Neutrophil (primary cell): ENCODE results near the gene MGAT4A.
A peak's percentile ranks its signal among the peaks of the same experiment; 100 is the strongest.

Experiments
- H3K27ac ChIP-seq: fragments of 200-600 bp; sonication (generic); 2 replicates; pipeline ENCODE4 v1.5.1; 2016; ENCODE audit warnings: mild to moderate bottlenecking, moderate library complexity
- H3K27me3 ChIP-seq: fragments of 200-600 bp; sonication (generic); 2 replicates; pipeline ENCODE4 v1.6.0; 2016; ENCODE audit warnings: mild to moderate bottlenecking
- H3K36me3 ChIP-seq: fragments of 200-600 bp; sonication (generic); 2 replicates; pipeline ENCODE4 v1.5.1; 2017
- H3K4me1 ChIP-seq, 2 experiments: fragments of 200-600 bp in 1 of 2; sonication (generic) in 1 of 2; 1 replicate in 1 of 2; 2 replicates in 1 of 2; pipeline versions ENCODE4 v1.5.1 to v1.6.1; 2013 to 2016; ENCODE audit warnings: low read depth in 1 of 2, low read length in 1 of 2, mild to moderate bottlenecking in 1 of 2, moderate library complexity in 1 of 2; ENCODE audit not compliant: control insufficient read depth in 1 of 2, insufficient read depth in 1 of 2
- H3K4me3 ChIP-seq, 2 experiments: fragments of 200-600 bp in 1 of 2; sonication (generic) in 1 of 2; 1 replicate in 1 of 2; 2 replicates in 1 of 2; pipeline ENCODE4 v1.5.1; 2013 to 2016; ENCODE audit warnings: low read depth in 1 of 2, low read length in 1 of 2, mild to moderate bottlenecking in 1 of 2, moderate library complexity in 1 of 2
- H3K9me3 ChIP-seq: fragments of 200-600 bp; sonication (generic); 2 replicates; pipeline ENCODE4 v1.5.1; 2016
- TF ChIP-seq, protein P1 (sequence below): fragments of 200-600 bp; sonication (generic); IDR thresholded peaks from 2 replicates; pipeline ENCODE4 v1.5.1; 2016; ENCODE audit warnings: antibody characterized with exemption

Gene MGAT4A

GRCh38 chr2:98569197-98569793 lies 161.6 kb downstream of the MGAT4A start:
- H3K4me1 ChIP-seq, result peaks cover 0 to 3% of the 10 kb centered on the region in 2 experiments
- no peak overlapping the region for H3K27ac ChIP-seq
- H3K27me3 ChIP-seq, result no peaks in the 10 kb centered on the region
- H3K9me3 ChIP-seq, result no peaks in the 10 kb centered on the region
- no peak overlapping the region for H3K4me3 ChIP-seq
- H3K36me3 ChIP-seq, result peaks cover 100% of the 10 kb centered on the region
- TF ChIP-seq, protein P1, sequence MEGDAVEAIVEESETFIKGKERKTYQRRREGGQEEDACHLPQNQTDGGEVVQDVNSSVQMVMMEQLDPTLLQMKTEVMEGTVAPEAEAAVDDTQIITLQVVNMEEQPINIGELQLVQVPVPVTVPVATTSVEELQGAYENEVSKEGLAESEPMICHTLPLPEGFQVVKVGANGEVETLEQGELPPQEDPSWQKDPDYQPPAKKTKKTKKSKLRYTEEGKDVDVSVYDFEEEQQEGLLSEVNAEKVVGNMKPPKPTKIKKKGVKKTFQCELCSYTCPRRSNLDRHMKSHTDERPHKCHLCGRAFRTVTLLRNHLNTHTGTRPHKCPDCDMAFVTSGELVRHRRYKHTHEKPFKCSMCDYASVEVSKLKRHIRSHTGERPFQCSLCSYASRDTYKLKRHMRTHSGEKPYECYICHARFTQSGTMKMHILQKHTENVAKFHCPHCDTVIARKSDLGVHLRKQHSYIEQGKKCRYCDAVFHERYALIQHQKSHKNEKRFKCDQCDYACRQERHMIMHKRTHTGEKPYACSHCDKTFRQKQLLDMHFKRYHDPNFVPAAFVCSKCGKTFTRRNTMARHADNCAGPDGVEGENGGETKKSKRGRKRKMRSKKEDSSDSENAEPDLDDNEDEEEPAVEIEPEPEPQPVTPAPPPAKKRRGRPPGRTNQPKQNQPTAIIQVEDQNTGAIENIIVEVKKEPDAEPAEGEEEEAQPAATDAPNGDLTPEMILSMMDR, result peak; percentile 85
